SH-SY5Y (cell line): ENCODE measurements around the gene DHDH.
A peak's percentile ranks its signal among the peaks of the same experiment; 100 is the strongest.

Experiments
- GATA2 ChIP-seq: IDR thresholded peaks from 2 replicates; pipeline ENCODE4 v1.6.1; 2011; ENCODE audit warnings: mild to moderate bottlenecking, low read depth, low read length
- GATA3 ChIP-seq: IDR thresholded peaks from 2 replicates; pipeline ENCODE4 v1.6.1; 2011; ENCODE audit warnings: low read depth, mild to moderate bottlenecking, low read length, moderate library complexity

Gene DHDH

GRCh38 chr19:48938256-48938655, 4.8 kb downstream of the DHDH start:
- TF ChIP-seq GATA2 (no peak), GATA3 (no peak)

- TF ChIP-seq GATA2 (no peak), GATA3 (no peak)
Measured at GRCh38 chr19:48940902-48941301, 7.4 kb downstream of the DHDH start.

GRCh38 chr19:48943081-48943480, 9.6 kb downstream of the DHDH start:
- no peak for TF ChIP-seq GATA3
- TF ChIP-seq GATA2: no peak

- no peak for TF ChIP-seq GATA2
Measured at GRCh38 chr19:48945415-48945814, 11.9 kb downstream of the DHDH start.

- TF ChIP-seq GATA2: no peak
- no peak for TF ChIP-seq GATA3
Measured at GRCh38 chr19:48945817-48946216, 12.3 kb downstream of the DHDH start.

- no peak for TF ChIP-seq GATA2
- TF ChIP-seq GATA3: no peak
Measured at GRCh38 chr19:48946463-48947257, 13.2 kb downstream of the DHDH start.

- no peak for TF ChIP-seq GATA3
- TF ChIP-seq GATA2: no peak
Measured at GRCh38 chr19:48947258-48947542, 13.7 kb downstream of the DHDH start.

- TF ChIP-seq GATA3 (no peak), GATA2 (no peak)
Measured at GRCh38 chr19:48950159-48950558, 16.7 kb downstream of the DHDH start.

GRCh38 chr19:48950830-48951519, 17.5 kb downstream of the DHDH start:
- no peak for TF ChIP-seq GATA2

GRCh38 chr19:48953141-48953540, 19.6 kb downstream of the DHDH start:
- no peak for TF ChIP-seq GATA2
- TF ChIP-seq GATA3: no peak

GRCh38 chr19:48953990-48954594, 20.6 kb downstream of the DHDH start:
- TF ChIP-seq GATA2 (no peak), GATA3 (no peak)

- TF ChIP-seq GATA2 (peak; percentile 58), GATA3 (no peak)
Measured at GRCh38 chr19:48954595-48955307, 21.3 kb downstream of the DHDH start, which contains the start of gene BAX. Gene BAX, plus strand, starts transcription at chr19:48954875. Its CDS starts 54 bp downstream, at chr19:48954929.

- TF ChIP-seq GATA3 (no peak), GATA2 (no peak)
Measured at GRCh38 chr19:48955308-48955958, 21.9 kb downstream of the DHDH start.

- TF ChIP-seq GATA2 (no peak), GATA3 (no peak)
Measured at GRCh38 chr19:48958006-48958405, 24.5 kb downstream of the DHDH start.
